Dermis blood vessel endothelial cell (primary cell): ENCODE measurements around the gene TTC23L. TPM values are rescaled to one million over a fixed set of nuclear protein-coding genes. Genes with fewer than 3 reads are reported as not detected.
A peak's percentile ranks its signal among the peaks of the same experiment; 100 is the strongest.
"Not testable (repeated sequence)": the region's sequence is repeated elsewhere in the genome, so short reads cannot be mapped to it uniquely, and the experiment has no call there.

ENCODE experiments used
- DNase-seq: peaks from one replicate; pipeline ENCODE4 v3.0.0; 2010
- total RNA-seq: library from RNA; depleted of rRNA; stranded (reverse); fragments of >200 nt; gene quantifications from 2 replicates; pipeline ENCODE4 v1.2.3, GENCODE V29; 2014

The TTC23L gene
- total RNA-seq, 1 donor from 2014 or later: under 0.01 TPM

GRCh38 chr5:34876275-34876674, 37.3 kb downstream of the TTC23L start:
- DNase-seq: no peak

GRCh38 chr5:34881246-34881645, 42.3 kb downstream of the TTC23L start:
- DNase-seq: no peak

GRCh38 chr5:34886392-34887119, 47.6 kb downstream of the TTC23L start:
- no peak for DNase-seq

GRCh38 chr5:34889394-34889793, 50.4 kb downstream of the TTC23L start:
- no peak for DNase-seq

- no peak for DNase-seq
Observed at GRCh38 chr5:34891981-34892380, 53.0 kb downstream of the TTC23L start.

GRCh38 chr5:34892414-34892813, 53.5 kb downstream of the TTC23L start:
- DNase-seq: no peak

- DNase-seq: no peak
Observed at GRCh38 chr5:34894716-34895115, 55.8 kb downstream of the TTC23L start.

GRCh38 chr5:34895641-34896419, 56.9 kb downstream of the TTC23L start:
- DNase-seq: no peak

- DNase-seq: no peak
Observed at GRCh38 chr5:34897646-34898045, 58.7 kb downstream of the TTC23L start.

GRCh38 chr5:34898258-34898895, 59.4 kb downstream of the TTC23L start:
- DNase-seq: peak; percentile 87

- DNase-seq: no peak
Observed at GRCh38 chr5:34899066-34899465, 60.1 kb downstream of the TTC23L start.

GRCh38 chr5:34900652-34901051, 61.7 kb downstream of the TTC23L start:
- no peak for DNase-seq

- no peak for DNase-seq
Observed at GRCh38 chr5:34903260-34903659, 64.3 kb downstream of the TTC23L start.

- DNase-seq: peak; percentile 47
Observed at GRCh38 chr5:34905564-34905963, 66.6 kb downstream of the TTC23L start.

- no peak for DNase-seq
Observed at GRCh38 chr5:34913072-34913471, 74.1 kb downstream of the TTC23L start.

- peak; percentile 34 for DNase-seq
Observed at GRCh38 chr5:34914671-34915138, 75.7 kb downstream of the TTC23L start.

GRCh38 chr5:34915139-34915855, 76.3 kb downstream of the TTC23L start, which contains the start of the genes BRIX1 and RAD1:
Gene BRIX1, plus strand, starts transcription at chr5:34915711. Its CDS starts 28 bp downstream, at chr5:34915739.
Gene RAD1, minus strand, starts transcription at chr5:34915504. Its CDS starts 612 bp downstream, at chr5:34914892.
- peak; percentile 99 for DNase-seq

- peak; percentile 27 for DNase-seq
Observed at GRCh38 chr5:34915856-34916192, 76.9 kb downstream of the TTC23L start.

- no peak for DNase-seq
Observed at GRCh38 chr5:34916518-34916917, 77.6 kb downstream of the TTC23L start.

- DNase-seq: no peak
Observed at GRCh38 chr5:34918025-34918424, 79.1 kb downstream of the TTC23L start.

GRCh38 chr5:34919077-34919476, 80.1 kb downstream of the TTC23L start:
- no peak for DNase-seq

- not testable (repeated sequence) for DNase-seq
Observed at GRCh38 chr5:34923256-34923655, 84.3 kb downstream of the TTC23L start.
